ENCODE data around the gene SHD.

GRCh38 chr19:4318460-4318859, 39.4 kb downstream of the SHD start:
- TF ChIP-seq POLR2A (IDR thresholded peaks at IDR 0.05) (no peak), POLR2AphosphoS5 (IDR thresholded peaks at IDR 0.05) (no peak)
